ENCODE results near the gene CYB561A3. TPM values are rescaled to one million over a fixed set of nuclear protein-coding genes. Genes with fewer than 3 reads are reported as not detected.
A peak's percentile ranks its signal among the peaks of the same experiment; 100 is the strongest.

Gene CYB561A3
- total and polyA plus RNA-seq, 2 experiments from 2014 or later, result 31.5 to 37.2 TPM

DNA sequence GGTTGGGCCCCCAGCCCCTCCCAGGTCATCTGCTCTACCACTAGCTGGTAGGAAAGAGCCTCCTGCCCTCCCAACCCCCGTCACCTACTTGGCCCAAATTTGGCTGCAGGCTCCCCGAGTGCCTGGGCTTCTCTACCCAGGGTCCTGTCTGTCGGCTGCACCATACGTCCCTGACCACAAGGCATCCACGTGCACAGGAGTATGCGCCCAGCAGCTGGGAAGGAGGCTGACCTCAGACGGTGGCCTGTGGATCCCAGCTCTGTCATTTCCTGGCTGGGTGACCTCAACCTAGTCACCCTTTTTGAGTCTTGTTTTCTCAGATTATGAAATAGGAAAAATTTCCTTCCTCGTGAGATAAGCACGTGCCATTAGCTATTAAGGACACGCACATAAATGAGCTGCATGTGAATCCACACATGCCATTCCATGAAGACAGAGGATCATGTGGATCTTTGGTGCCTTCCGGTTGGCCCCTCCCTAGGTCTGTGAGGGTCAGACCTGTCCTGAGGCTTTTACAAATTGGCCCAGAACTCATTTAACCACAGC is 13.7 kb downstream of the CYB561A3 start:
- Histone ChIP-seq H4K20me1 (ENCODE audit: insufficient read depth, poor library complexity, severe bottlenecking) (no peaks in the 10 kb centered on the region), H3K4me2 (no peak overlapping the region), H3K36me3 (replicated peaks; ENCODE audit: insufficient read depth, low read depth) (no peaks in the 10 kb centered on the region), H3K79me2 (no peaks in the 10 kb centered on the region), H2AFZ (no peak overlapping the region), H3K4me3 (no peak overlapping the region), H3K9me2 (replicated peaks; ENCODE audit: insufficient read depth) (no peaks in the 10 kb centered on the region), H3K27me3 (no peaks in the 10 kb centered on the region), H3K4me1 (ENCODE audit: insufficient read depth) (peaks cover 3% of the 10 kb centered on the region), H3K27ac (no peak overlapping the region), H3K9me3 (ENCODE audit: low read depth) (no peaks in the 10 kb centered on the region)
- no peak for DNase-seq (ENCODE audit: low spot score)
- 87% methylated on average over 11 of the region's 11 CpGs for WGBS (ENCODE audit: low lambda C conversion rate, missing lambda C conversion rate)
- TF ChIP-seq EZH2phosphoT487 (IDR thresholded peaks at IDR 0.05; ENCODE audit: low read depth, severe bottlenecking, unreplicated experiment) (no peak), EZH2 (IDR thresholded peaks at IDR 0.05; ENCODE audit: borderline replicate concordance) (no peak)
- TF ChIP-seq, protein P1, sequence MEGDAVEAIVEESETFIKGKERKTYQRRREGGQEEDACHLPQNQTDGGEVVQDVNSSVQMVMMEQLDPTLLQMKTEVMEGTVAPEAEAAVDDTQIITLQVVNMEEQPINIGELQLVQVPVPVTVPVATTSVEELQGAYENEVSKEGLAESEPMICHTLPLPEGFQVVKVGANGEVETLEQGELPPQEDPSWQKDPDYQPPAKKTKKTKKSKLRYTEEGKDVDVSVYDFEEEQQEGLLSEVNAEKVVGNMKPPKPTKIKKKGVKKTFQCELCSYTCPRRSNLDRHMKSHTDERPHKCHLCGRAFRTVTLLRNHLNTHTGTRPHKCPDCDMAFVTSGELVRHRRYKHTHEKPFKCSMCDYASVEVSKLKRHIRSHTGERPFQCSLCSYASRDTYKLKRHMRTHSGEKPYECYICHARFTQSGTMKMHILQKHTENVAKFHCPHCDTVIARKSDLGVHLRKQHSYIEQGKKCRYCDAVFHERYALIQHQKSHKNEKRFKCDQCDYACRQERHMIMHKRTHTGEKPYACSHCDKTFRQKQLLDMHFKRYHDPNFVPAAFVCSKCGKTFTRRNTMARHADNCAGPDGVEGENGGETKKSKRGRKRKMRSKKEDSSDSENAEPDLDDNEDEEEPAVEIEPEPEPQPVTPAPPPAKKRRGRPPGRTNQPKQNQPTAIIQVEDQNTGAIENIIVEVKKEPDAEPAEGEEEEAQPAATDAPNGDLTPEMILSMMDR (IDR thresholded peaks at IDR 0.05; ENCODE audit: poor library complexity), result no peak

DNA sequence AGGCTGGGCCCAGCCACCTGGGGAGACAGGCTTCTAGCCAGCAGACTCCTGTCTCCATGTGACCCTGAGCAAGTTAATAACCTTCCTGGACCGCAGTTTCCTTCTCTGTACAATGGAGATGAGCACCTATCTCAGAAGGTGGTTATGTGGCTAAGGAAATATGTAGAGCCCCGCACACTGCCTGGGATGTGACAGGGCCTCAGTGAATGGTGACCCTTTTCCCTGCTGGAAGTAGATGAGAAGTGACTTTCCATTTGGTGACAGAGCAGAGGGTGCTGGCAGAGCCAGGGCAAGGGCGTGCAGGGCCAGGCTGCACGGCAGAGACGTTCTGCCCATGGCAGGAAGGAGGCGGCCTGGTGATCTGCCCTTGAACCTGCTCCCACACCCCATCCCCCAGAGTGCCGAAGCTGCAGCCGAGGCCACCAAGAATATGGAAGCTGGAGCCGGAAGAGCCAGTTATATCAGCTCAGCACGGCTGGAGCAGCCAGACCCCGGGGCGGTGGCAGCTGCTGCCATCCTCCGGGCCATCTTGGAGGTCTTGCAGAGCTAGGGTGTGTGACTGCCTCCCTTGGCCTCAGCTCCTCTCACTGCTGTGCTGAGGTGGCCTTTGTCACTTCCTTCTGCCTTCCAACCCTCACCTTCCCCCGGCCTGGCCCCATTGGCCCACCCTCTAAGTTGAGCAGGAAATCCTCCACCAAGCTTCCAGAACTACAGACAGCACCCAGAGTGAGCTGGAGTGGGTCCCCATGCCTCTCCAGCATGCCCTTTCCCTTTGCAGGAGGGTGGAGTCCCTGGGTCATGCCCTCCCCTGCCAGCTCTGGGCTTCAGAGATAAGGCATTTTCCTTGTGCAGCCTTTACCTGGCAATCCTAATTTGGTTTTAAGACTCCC is 15.5 kb downstream of the CYB561A3 start:
- DNase-seq (ENCODE audit: low spot score), result no peak
- WGBS (ENCODE audit: low lambda C conversion rate, missing lambda C conversion rate), result 92% methylated on average over 14 of the region's 14 CpGs
- Histone ChIP-seq H3K27me3 (no peaks in the 10 kb centered on the region), H3K27ac (peak overlapping the region; percentile 12), H3K79me2 (no peaks in the 10 kb centered on the region), H4K20me1 (ENCODE audit: insufficient read depth, poor library complexity, severe bottlenecking) (no peaks in the 10 kb centered on the region), H3K9me2 (replicated peaks; ENCODE audit: insufficient read depth) (no peaks in the 10 kb centered on the region), H3K4me2 (no peak overlapping the region), H3K9me3 (ENCODE audit: low read depth) (no peaks in the 10 kb centered on the region), H2AFZ (no peak overlapping the region), H3K4me1 (ENCODE audit: insufficient read depth) (peaks cover 3% of the 10 kb centered on the region), H3K36me3 (replicated peaks; ENCODE audit: insufficient read depth, low read depth) (no peaks in the 10 kb centered on the region), H3K4me3 (no peak overlapping the region)
- TF ChIP-seq EZH2phosphoT487 (IDR thresholded peaks at IDR 0.05; ENCODE audit: low read depth, severe bottlenecking, unreplicated experiment), result no peak
- no peak for TF ChIP-seq EZH2 (IDR thresholded peaks at IDR 0.05; ENCODE audit: borderline replicate concordance)
- TF ChIP-seq, protein P1 (IDR thresholded peaks at IDR 0.05; ENCODE audit: poor library complexity), result no peak

DNA sequence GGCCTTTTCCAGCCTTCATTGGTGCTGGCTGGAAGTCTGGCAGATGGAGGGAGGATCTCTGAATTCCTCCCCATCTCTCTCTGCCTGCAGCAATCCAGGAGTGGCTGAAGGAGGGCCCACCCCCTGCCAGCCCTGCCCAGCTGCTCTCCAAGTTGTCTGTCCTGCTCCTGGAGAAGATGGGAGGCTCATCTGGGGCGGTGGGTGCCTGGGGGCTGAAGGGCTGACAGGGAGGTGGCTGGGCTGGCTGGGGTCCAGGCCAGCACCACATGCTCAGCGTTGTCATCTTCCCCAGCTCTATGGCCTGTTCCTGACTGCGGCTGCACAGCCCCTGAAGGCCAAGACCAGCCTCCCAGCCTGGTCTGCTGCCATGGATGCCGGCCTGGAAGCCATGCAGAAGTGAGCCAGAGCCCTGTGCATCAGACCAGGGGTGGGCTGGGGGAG is 16.5 kb downstream of the CYB561A3 start:
- H3K27ac ChIP-seq, result peak overlapping the region; percentile 12

More for the DNA sequence above, 16.5 kb downstream of the CYB561A3 start:
- no peak overlapping the region for H3K4me2 ChIP-seq
- H4K20me1 ChIP-seq (ENCODE audit: insufficient read depth, poor library complexity, severe bottlenecking), result no peaks in the 10 kb centered on the region
- peaks cover 3% of the 10 kb centered on the region for H3K4me1 ChIP-seq (ENCODE audit: insufficient read depth)
- H2AFZ ChIP-seq, result no peak overlapping the region
- TF ChIP-seq, protein P1 (IDR thresholded peaks at IDR 0.05; ENCODE audit: poor library complexity), result no peak
- no peak for TF ChIP-seq EZH2 (IDR thresholded peaks at IDR 0.05; ENCODE audit: borderline replicate concordance)
- no peaks in the 10 kb centered on the region for H3K27me3 ChIP-seq
- 81% methylated on average over 4 of the region's 4 CpGs for WGBS (ENCODE audit: low lambda C conversion rate, missing lambda C conversion rate)
- H3K9me2 ChIP-seq (replicated peaks; ENCODE audit: insufficient read depth), result no peaks in the 10 kb centered on the region
- no peaks in the 10 kb centered on the region for H3K79me2 ChIP-seq
- no peaks in the 10 kb centered on the region for H3K9me3 ChIP-seq (ENCODE audit: low read depth)
- no peak overlapping the region for H3K4me3 ChIP-seq
- peak; percentile 34 for DNase-seq (ENCODE audit: low spot score)
- H3K36me3 ChIP-seq (replicated peaks; ENCODE audit: insufficient read depth, low read depth), result no peaks in the 10 kb centered on the region
